Endothelial cell of umbilical vein (primary cell): Measurements from ENCODE around the gene EP400. TPM values are rescaled to one million over a fixed set of nuclear protein-coding genes. Genes with fewer than 3 reads are reported as not detected.

Experiments
- BruUV-seq: library from RNA; stranded (reverse); fragments of 400-500 nt; replicated peaks from 2 replicates; lab custom pipeline; 2021; lab: Mats Ljungman, UMichigan
- CTCF ChIA-PET: fragments of 300-600, 350-600 bp; sonication (Branson Sonifier 250); formaldehyde crosslinking; loops from one replicate; lab custom pipeline; 2021; ENCODE audit warnings: antibody characterized with exemption, inconsistent platforms; lab: Charles Lee
- POLR2A ChIA-PET: fragments of 300-600, 350-600 bp; sonication (Branson Sonifier 250); formaldehyde crosslinking; loops from one replicate; lab custom pipeline; 2021; ENCODE audit warnings: antibody characterized with exemption, inconsistent platforms; lab: Charles Lee
- DNase-seq: peaks from one replicate; pipeline ENCODE4 v3.0.0-alpha.2; 2011; ENCODE audit warnings: low read depth, low spot score
- FAIRE-seq: peaks from 2 replicates; lab custom pipeline; 2011; peaks lifted over from hg19 to GRCh38; lab: Jason Lieb, UNC
- H2AFZ ChIP-seq: 2 replicates; pipeline ENCODE4 v1.6.0; 2012; ENCODE audit warnings: low read depth, low read length, control low read depth, inconsistent platforms
- H3K27ac ChIP-seq: 2 replicates; pipeline ENCODE4 v1.5.1; 2011; ENCODE audit warnings: low read depth, mild to moderate bottlenecking, control low read depth, low read length, moderate library complexity; ENCODE audit not compliant: insufficient read depth
- H3K27me3 ChIP-seq, 2 experiments: 2 replicates each; pipeline versions ENCODE4 v1.6.0 to v1.6.1; 2011; ENCODE audit warnings: low read length in 2 of 2, mixed read lengths in 1 of 2; ENCODE audit not compliant: control insufficient read depth in 2 of 2, insufficient read depth in 2 of 2
- H3K36me3 ChIP-seq, 2 experiments: 2 replicates in 1 of 2; 3 replicates in 1 of 2; pipeline ENCODE4 v1.5.1; 2011; ENCODE audit warnings: low read length in 2 of 2, mild to moderate bottlenecking in 1 of 2, moderate library complexity in 1 of 2; ENCODE audit not compliant: control insufficient read depth in 2 of 2, insufficient read depth in 2 of 2; ENCODE audit errors: extremely low read depth in 1 of 2
- H3K4me1 ChIP-seq: 3 replicates; pipeline ENCODE4 v1.5.1; 2011; ENCODE audit warnings: mild to moderate bottlenecking, low read length; ENCODE audit not compliant: control insufficient read depth, insufficient read depth; ENCODE audit errors: extremely low read depth
- H3K4me2 ChIP-seq: 2 replicates; pipeline ENCODE4 v1.6.1; 2011; ENCODE audit warnings: low read length, control low read depth, mixed read lengths; ENCODE audit not compliant: insufficient read depth
- H3K4me3 ChIP-seq, 3 experiments: fragments of 200-600 bp in 1 of 3; sonication (generic), shearing (Covaris generic) in 1 of 3; replicated peaks in 1 of 3; 2 replicates each; pipeline ENCODE4 v1.5.1; 2011 to 2016; ENCODE audit warnings: control low read depth in 3 of 3, low read length in 3 of 3, mild to moderate bottlenecking in 2 of 3, inconsistent platforms in 1 of 3, low read depth in 1 of 3, moderate library complexity in 1 of 3; ENCODE audit not compliant: insufficient read depth in 1 of 3
- H3K79me2 ChIP-seq: 2 replicates; pipeline ENCODE4 v1.6.0; 2012; ENCODE audit warnings: low read length, inconsistent platforms; ENCODE audit not compliant: control insufficient read depth, insufficient read depth
- H3K9ac ChIP-seq: replicated peaks from 2 replicates; pipeline ENCODE3; 2011; ENCODE audit warnings: low read length, control low read depth; ENCODE audit not compliant: insufficient read depth; ENCODE audit errors: extremely low read depth
- H3K9me1 ChIP-seq: replicated peaks from 3 replicates; pipeline ENCODE4 v1.6.0; 2011; ENCODE audit warnings: mild to moderate bottlenecking, low read length; ENCODE audit not compliant: control insufficient read depth, insufficient read depth; ENCODE audit errors: extremely low read depth
- H3K9me3 ChIP-seq: replicated peaks from 2 replicates; pipeline ENCODE4 v1.5.1; 2012; ENCODE audit warnings: low read length, inconsistent platforms; ENCODE audit not compliant: control insufficient read depth, insufficient read depth
- H4K20me1 ChIP-seq: replicated peaks from 2 replicates; pipeline ENCODE3; 2011; ENCODE audit warnings: mild to moderate bottlenecking, low read length; ENCODE audit not compliant: control insufficient read depth, insufficient read depth; ENCODE audit errors: extremely low read depth
- CTCF ChIP-seq, 2 donors: IDR thresholded peaks; 1 replicate in 1 of 2; 2 replicates in 1 of 2; pipeline ENCODE4 v1.5.1; 2011; ENCODE audit warnings: low read length in 2 of 2, mild to moderate bottlenecking in 2 of 2, moderate library complexity in 2 of 2, control low read depth in 1 of 2, inconsistent platforms in 1 of 2, low read depth in 1 of 2; ENCODE audit not compliant: insufficient read depth in 1 of 2; ENCODE audit errors: extremely low read depth in 1 of 2
- EZH2 ChIP-seq: IDR thresholded peaks from 2 replicates; pipeline ENCODE4 v1.6.1; 2012; ENCODE audit warnings: borderline replicate concordance, low read depth, mild to moderate bottlenecking, moderate library complexity, low read length, inconsistent platforms; ENCODE audit not compliant: severe bottlenecking
- FOS ChIP-seq: IDR thresholded peaks from 2 replicates; pipeline ENCODE4 v1.6.1; 2011; ENCODE audit warnings: mild to moderate bottlenecking, low read length, moderate library complexity, borderline replicate concordance; ENCODE audit not compliant: insufficient read depth
- GATA2 ChIP-seq: IDR thresholded peaks from 2 replicates; pipeline ENCODE4 v1.7.0; 2011; ENCODE audit warnings: low read depth, mild to moderate bottlenecking, moderate library complexity, mixed read lengths, low read length; ENCODE audit not compliant: insufficient read length, insufficient read depth
- JUN ChIP-seq: IDR thresholded peaks from 2 replicates; pipeline ENCODE4 v1.6.1; 2011; ENCODE audit warnings: borderline replicate concordance, low read depth; ENCODE audit not compliant: insufficient read length, insufficient read depth
- MYC ChIP-seq: IDR thresholded peaks from one replicate; pipeline ENCODE4 v1.6.1; 2011; ENCODE audit warnings: mild to moderate bottlenecking, low read depth, low read length
- POLR2A ChIP-seq: IDR thresholded peaks from 2 replicates; pipeline ENCODE4 v1.6.1; 2012; ENCODE audit warnings: low read depth, mild to moderate bottlenecking, control low read depth, low read length
- dilution Hi-C: fragments of 300-500 bp; cut with MboI; formaldehyde crosslinking; loops from one replicate; pipeline ENCODE4 v1.15.0; 2019; ENCODE audit warnings: low sequenced_read_pairs; ENCODE audit not compliant: extremely low pct_ligation_motif_present
- intact Hi-C: fragments of 100-400 bp; cut with micrococcal nuclease; formaldehyde crosslinking; loops from one replicate; pipeline ENCODE4 v1.10.0; 2022
- polyA plus RNA-seq, 4 experiments: library from polyadenylated mRNA; depleted of rRNA in 3 of 4; stranded (reverse) in 3 of 4; unstranded in 1 of 4; fragments of >200 nt; gene quantifications; 2 replicates each; pipeline versions ENCODE4 v1.2.1 to v1.2.3, GENCODE V29; 2011 to 2012; ENCODE audit warnings: missing spikeins in 1 of 4
- total RNA-seq: library from RNA; stranded (reverse); gene quantifications from 2 replicates; pipeline ENCODE4 v1.2.3, GENCODE V29; 2021
- TF ChIP-seq, protein P1 (sequence below): IDR thresholded peaks from 2 replicates; pipeline ENCODE4 v1.6.1; 2011; ENCODE audit not compliant: insufficient read depth, insufficient read length

EP400 gene
- total and polyA plus RNA-seq, 2 donors (not counting 3 experiments of a cell fraction or from before 2014, with no cell fraction given), result 9.0 to 57.7 TPM

GRCh38 chr12:132077322-132078100 is 127.8 kb downstream of the EP400 start:
- no peaks in the 10 kb centered on the region for H4K20me1 ChIP-seq
- H3K79me2 ChIP-seq, result no peaks in the 10 kb centered on the region
- H3K9ac ChIP-seq, result no peak overlapping the region
- dilution Hi-C loops, result no loop called here
- no peak overlapping the region for H3K4me2 ChIP-seq
- intact Hi-C loops, result no loop called here
- no peaks in the 10 kb centered on the region for H3K27me3 ChIP-seq
- H3K9me1 ChIP-seq, result no peaks in the 10 kb centered on the region
- FAIRE-seq (no peak), DNase-seq (no peak)
- no TSS peak for BruUV-seq
- no peak overlapping the region for H2AFZ ChIP-seq
- ChIA-PET POLR2A (no interaction called here), CTCF (no interaction called here)
- H3K4me1 ChIP-seq, result peaks cover 14% of the 10 kb centered on the region
- TF ChIP-seq EZH2 (no peak), MYC (no peak), POLR2A (no peak)
- TF ChIP-seq, protein P1, sequence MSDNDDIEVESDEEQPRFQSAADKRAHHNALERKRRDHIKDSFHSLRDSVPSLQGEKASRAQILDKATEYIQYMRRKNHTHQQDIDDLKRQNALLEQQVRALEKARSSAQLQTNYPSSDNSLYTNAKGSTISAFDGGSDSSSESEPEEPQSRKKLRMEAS, result no peak
- no peak overlapping the region for H3K4me3 ChIP-seq
- H3K27ac ChIP-seq, result peak overlapping the region; percentile 47
- no peaks in the 10 kb centered on the region for H3K9me3 ChIP-seq
- peaks cover 4 to 12% of the 10 kb centered on the region in 2 experiments for H3K36me3 ChIP-seq

DNA sequence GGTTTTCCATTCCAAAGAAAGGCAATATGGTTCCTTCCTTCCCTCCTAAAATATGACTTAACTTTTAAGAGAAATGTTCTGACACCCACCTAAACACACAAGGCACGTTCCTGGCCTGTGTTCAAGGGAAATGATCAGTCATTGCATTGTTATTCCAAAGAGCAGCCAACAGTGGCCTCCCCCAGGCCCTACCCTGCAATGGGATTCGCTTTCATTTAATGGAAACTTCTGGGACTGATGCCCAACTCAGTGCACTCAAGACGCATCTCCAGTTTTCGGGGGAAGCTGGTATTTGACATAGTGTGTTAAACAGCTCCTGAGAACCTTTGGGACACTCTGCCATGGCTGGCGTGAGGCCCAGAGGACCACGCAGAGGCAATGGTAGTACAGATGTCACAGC is 128.4 kb downstream of the EP400 start:
- DNase-seq (peak; percentile 96), FAIRE-seq (peak; percentile 85)
- H3K79me2 ChIP-seq, result no peaks in the 10 kb centered on the region
- peak overlapping the region; percentile 47 for H3K27ac ChIP-seq
- ChIA-PET CTCF (no interaction called here), POLR2A (no interaction called here)
- H4K20me1 ChIP-seq, result no peaks in the 10 kb centered on the region
- H3K9ac ChIP-seq, result no peak overlapping the region
- H3K4me3 ChIP-seq, result no peak overlapping the region
- TF ChIP-seq JUN, result peak; percentile 60
- peak; percentile 54 for TF ChIP-seq FOS
- TF ChIP-seq GATA2, result no peak
- TF ChIP-seq EZH2, result no peak
- TF ChIP-seq, protein P1, result no peak
- no peak for TF ChIP-seq CTCF (IDR thresholded peaks at IDR 0.05; ENCODE audit: extremely low read depth in 1 of 2, insufficient read depth in 1 of 2, low read depth in 1 of 2, low read length in 2 of 2)
- intact Hi-C loops, result no loop called here
- dilution Hi-C loops, result no loop called here
- no TSS peak for BruUV-seq
- no peaks in the 10 kb centered on the region for H3K9me3 ChIP-seq
- H3K4me2 ChIP-seq, result no peak overlapping the region
- H3K9me1 ChIP-seq, result no peaks in the 10 kb centered on the region
- peaks cover 14% of the 10 kb centered on the region for H3K4me1 ChIP-seq
- H3K36me3 ChIP-seq, result peaks cover 3 to 12% of the 10 kb centered on the region in 2 experiments
- H2AFZ ChIP-seq, result no peak overlapping the region
- no peaks in the 10 kb centered on the region for H3K27me3 ChIP-seq
